Measurements from ENCODE around the gene SLC27A3.

- TF ChIP-seq CTCF (IDR thresholded peaks at IDR 0.05; ENCODE audit: low read depth, low read length), result no peak
- TF ChIP-seq EZH2phosphoT487 (IDR thresholded peaks at IDR 0.05; ENCODE audit: low read depth), result no peak
Observed at GRCh38 chr1:153733970-153734369, 41.2 kb upstream of the SLC27A3 start.
